ENCODE data around the gene LRRC55. TPM values are rescaled to one million over a fixed set of nuclear protein-coding genes. Genes with fewer than 3 reads are reported as not detected.
"Not testable (repeated sequence)": the region's sequence is repeated elsewhere in the genome, so short reads cannot be mapped to it uniquely, and the experiment has no call there.

The LRRC55 gene
- total RNA-seq, 1 experiment from 2014 or later, result 0.79 TPM

GRCh38 chr11:57167125-57167846 lies 14.5 kb upstream of the LRRC55 start:
- Mint-ChIP-seq H3K4me1 (no peaks in the 10 kb centered on the region), H3K27me3 (ENCODE audit: low read depth) (peaks cover 10% of the 10 kb centered on the region), H3K4me3 (no peak overlapping the region), H3K9me3 (peaks cover 31% of the 10 kb centered on the region), H3K36me3 (peaks cover 23% of the 10 kb centered on the region), H3K27ac (no peak overlapping the region)
- no peak for DNase-seq (ENCODE audit: low spot score)
- ATAC-seq, result no peak
- TF ChIP-seq FOXJ3 (CRISPR knock-in tag; IDR thresholded peaks at IDR 0.05; ENCODE audit: borderline replicate concordance) (no peak), HMGA2 (CRISPR knock-in tag; IDR thresholded peaks at IDR 0.05) (no peak), SMAD3 (CRISPR knock-in tag; IDR thresholded peaks at IDR 0.05; ENCODE audit: borderline replicate concordance) (no peak), ETV6 (CRISPR knock-in tag; IDR thresholded peaks at IDR 0.05) (no peak), NFYB (CRISPR knock-in tag; conservative IDR thresholded peaks at IDR 0.05; ENCODE audit: low read depth) (no peak), ZNF532 (CRISPR knock-in tag; IDR thresholded peaks at IDR 0.05; ENCODE audit: borderline replicate concordance) (no peak), FOXK1 (CRISPR knock-in tag; IDR thresholded peaks at IDR 0.05) (no peak), ELF4 (CRISPR knock-in tag; IDR thresholded peaks at IDR 0.05; ENCODE audit: low read depth) (no peak), ZNF317 (CRISPR knock-in tag; IDR thresholded peaks at IDR 0.05; ENCODE audit: borderline replicate concordance, low read depth) (no peak), KAT7 (CRISPR knock-in tag; IDR thresholded peaks at IDR 0.05; ENCODE audit: borderline replicate concordance) (no peak), USF2 (CRISPR knock-in tag; IDR thresholded peaks at IDR 0.05) (no peak), CREM (CRISPR knock-in tag; IDR thresholded peaks at IDR 0.05) (no peak), ESRRA (CRISPR knock-in tag; IDR thresholded peaks at IDR 0.05; ENCODE audit: borderline replicate concordance) (no peak), E2F1 (CRISPR knock-in tag; IDR thresholded peaks at IDR 0.05) (no peak)
- ChIA-PET POLR2A (no interaction called here), CTCF (interaction anchor here (1.4 kb wide), 1 partner anchor 81 kb away, joined by 4 read pairs; no protein-coding TSS in a partner anchor)

GRCh38 chr11:57169732-57170313 lies 11.9 kb upstream of the LRRC55 start:
- H3K27ac Mint-ChIP-seq; H3K4me1 Mint-ChIP-seq; DNase-seq (ENCODE audit: low spot score); POLR2A ChIA-PET; H3K4me3 Mint-ChIP-seq; ATAC-seq; H3K27me3 Mint-ChIP-seq (ENCODE audit: low read depth): not testable (repeated sequence)
- H3K36me3 Mint-ChIP-seq, result peaks cover 23% of the 10 kb centered on the region
- CTCF ChIA-PET, result interaction anchor here (1.3 kb wide), 1 partner anchor 13 kb away, joined by 3 read pairs; no protein-coding TSS in a partner anchor
- H3K9me3 Mint-ChIP-seq, result peaks cover 31% of the 10 kb centered on the region

- Mint-ChIP-seq H3K4me3 (no peak overlapping the region), H3K36me3 (peaks cover 23% of the 10 kb centered on the region), H3K9me3 (peaks cover 31% of the 10 kb centered on the region), H3K27ac (no peak overlapping the region), H3K27me3 (ENCODE audit: low read depth) (no peaks in the 10 kb centered on the region; the same call in 1 of the 2 replicates), H3K4me1 (no peaks in the 10 kb centered on the region)
- POLR2A ChIA-PET, result no interaction called here
- ATAC-seq (no peak), DNase-seq (ENCODE audit: low spot score) (no peak)
- CTCF ChIA-PET, result no interaction called here
- TF ChIP-seq ETV6 (CRISPR knock-in tag; IDR thresholded peaks at IDR 0.05), result no peak
- no peak for TF ChIP-seq USF1 (CRISPR knock-in tag; IDR thresholded peaks at IDR 0.05)
- TF ChIP-seq HMGA2 (CRISPR knock-in tag; IDR thresholded peaks at IDR 0.05), result no peak
- TF ChIP-seq ZNF425 (CRISPR knock-in tag; conservative IDR thresholded peaks at IDR 0.05), result no peak
- no peak for TF ChIP-seq SMAD4 (CRISPR knock-in tag; IDR thresholded peaks at IDR 0.05)
- TF ChIP-seq E2F4 (CRISPR knock-in tag; IDR thresholded peaks at IDR 0.05; ENCODE audit: borderline replicate concordance, low read depth), result no peak
Observed at GRCh38 chr11:57172031-57172430, 9.7 kb upstream of the LRRC55 start.

All from WTC11 (cell line).